GM19468 (cell line): Measurements from ENCODE around the gene POU2F2.

Source experiments
- ATAC-seq: cut with Tn5 transposase; IDR thresholded peaks from one replicate; pipeline ENCODE4 v1.9.1; 2021; ENCODE audit warnings: mild to moderate bottlenecking, moderate library complexity, moderate number of reproducible peaks; ENCODE audit not compliant: unreplicated experiment; ENCODE audit errors: extremely low read depth

POU2F2 gene

DNA sequence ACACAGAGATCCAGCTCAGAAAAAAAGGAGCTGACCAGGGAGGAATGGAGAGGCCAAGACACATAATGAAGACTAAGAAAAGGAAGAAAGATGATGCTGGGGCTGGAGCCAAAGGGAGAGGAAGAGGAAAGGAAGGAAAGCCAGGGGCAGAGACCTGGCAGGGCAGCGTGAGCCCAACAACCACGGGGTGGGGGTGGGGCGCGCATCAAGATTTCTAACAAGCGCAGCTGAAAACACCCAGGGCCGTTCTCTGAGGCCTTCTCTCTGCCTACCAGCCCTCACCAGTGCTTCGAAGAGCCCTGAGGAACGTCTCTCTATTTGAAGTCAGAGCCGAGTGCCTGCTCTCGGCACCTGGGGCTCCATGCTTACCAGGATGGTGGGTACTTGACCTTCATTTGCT is 23.6 kb upstream of the POU2F2 start:
- ATAC-seq, result no peak

DNA sequence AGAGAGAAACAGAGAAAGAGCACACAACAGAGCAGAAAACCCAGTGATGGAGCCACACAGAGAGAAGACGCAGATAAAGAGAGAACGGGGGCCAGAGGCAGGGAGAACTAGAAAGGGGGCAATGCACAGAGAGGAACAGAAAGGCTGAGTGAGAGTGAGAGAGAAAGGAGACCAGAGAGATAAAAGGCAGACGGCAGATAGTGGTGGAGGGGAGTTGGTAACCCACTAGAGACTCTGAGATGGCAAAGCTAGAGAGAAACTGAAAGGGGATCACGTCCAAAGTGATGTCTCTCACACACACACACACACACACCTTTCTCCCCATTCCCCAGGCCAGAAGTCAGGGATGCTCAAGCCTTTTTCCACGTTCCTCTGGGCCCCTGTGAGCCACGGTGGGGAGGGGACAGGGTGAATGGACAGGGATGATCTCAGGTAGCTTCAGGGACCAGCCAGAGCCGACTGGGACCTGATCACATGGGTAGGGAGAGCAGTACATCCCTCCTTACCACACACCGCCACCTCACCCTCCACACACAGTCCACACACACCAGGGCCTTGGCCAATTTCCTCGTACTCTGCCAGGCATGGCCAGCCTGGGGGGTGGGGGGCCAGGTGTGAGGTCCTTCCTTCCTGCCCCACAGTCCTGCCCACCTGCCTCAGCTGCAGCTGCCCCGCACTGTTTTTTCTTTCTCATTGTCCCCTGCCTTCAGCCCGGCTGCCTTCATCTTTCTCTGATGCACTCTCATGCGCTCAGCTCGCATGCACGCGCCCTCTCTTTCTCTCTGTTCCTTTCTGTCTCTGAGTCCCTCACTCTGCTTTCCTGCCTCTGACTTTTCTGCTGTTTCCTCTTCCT is 22.5 kb upstream of the POU2F2 start:
- no peak for ATAC-seq

DNA sequence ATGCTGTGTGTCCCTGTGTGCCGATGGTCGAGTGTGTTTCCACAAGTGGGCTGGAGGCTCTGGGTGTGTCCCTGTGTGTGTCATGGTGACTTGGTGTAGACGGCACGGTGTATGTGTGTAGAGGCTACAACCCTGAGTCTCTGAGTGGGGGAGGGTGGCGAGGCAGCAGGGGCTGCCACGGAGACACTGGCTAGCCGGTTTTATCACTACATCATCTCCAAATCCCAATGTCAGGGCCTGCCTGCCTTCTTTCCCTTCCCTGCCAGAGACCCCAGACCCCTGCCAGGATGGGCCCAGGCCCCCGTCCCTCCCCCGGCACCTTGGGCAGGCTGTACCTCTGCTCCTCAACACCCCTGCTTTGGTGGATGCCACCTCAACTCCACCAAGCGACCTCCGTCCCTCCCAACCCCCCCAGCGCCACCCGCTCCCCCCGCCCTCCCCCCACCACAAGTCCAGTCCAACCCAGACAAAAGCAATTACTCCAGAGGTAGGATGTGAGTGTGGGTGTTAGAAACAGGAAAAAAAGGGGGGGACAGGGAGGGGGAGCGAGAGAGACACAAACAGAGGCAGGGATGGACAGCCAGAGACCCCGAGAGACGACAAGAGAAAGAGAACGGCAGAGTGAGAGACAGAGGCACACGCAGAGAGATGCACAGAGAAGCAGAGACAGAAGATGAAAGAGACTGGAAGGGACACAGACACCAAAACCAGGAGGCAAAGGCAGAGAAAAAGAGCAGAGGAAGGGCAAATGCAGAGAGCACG is 21.6 kb upstream of the POU2F2 start:
- no peak for ATAC-seq

DNA sequence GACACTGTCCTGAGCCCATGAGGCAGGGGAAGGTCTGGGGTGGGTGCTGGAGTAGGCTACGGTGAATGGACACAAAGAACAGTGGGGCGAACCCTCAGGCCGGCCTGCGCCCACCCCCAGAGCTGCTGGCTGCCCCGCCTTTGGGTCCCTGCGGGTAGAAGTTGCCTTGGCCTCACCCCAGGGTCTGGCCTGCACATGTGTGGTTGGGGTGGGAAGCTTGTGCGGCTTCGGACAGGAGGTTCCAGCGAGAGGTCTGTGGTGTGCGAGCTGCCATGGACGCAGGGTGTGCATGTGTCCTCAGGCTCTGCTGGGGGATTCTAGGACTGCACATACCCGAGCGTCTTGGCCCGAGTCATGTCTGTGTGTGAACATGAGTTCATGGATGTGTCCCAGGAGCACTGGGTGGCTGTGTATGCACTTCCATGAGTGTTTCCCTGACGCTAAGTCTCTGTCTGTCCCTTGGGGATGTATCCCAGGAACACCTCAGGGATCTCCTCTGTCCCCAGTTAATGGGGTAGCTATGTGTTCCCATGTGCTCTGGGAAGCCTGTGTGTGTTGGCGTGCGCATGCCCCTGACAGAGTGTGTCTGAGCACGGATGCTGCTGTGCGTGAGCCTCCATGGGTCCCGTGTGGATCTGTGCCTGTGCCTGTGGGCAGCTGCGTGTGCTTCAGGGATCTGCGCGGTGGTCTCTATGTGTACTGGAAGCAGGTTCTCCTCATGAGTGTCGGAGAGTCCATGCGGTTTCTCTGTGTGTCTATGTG is 20.8 kb upstream of the POU2F2 start:
- no peak for ATAC-seq

DNA sequence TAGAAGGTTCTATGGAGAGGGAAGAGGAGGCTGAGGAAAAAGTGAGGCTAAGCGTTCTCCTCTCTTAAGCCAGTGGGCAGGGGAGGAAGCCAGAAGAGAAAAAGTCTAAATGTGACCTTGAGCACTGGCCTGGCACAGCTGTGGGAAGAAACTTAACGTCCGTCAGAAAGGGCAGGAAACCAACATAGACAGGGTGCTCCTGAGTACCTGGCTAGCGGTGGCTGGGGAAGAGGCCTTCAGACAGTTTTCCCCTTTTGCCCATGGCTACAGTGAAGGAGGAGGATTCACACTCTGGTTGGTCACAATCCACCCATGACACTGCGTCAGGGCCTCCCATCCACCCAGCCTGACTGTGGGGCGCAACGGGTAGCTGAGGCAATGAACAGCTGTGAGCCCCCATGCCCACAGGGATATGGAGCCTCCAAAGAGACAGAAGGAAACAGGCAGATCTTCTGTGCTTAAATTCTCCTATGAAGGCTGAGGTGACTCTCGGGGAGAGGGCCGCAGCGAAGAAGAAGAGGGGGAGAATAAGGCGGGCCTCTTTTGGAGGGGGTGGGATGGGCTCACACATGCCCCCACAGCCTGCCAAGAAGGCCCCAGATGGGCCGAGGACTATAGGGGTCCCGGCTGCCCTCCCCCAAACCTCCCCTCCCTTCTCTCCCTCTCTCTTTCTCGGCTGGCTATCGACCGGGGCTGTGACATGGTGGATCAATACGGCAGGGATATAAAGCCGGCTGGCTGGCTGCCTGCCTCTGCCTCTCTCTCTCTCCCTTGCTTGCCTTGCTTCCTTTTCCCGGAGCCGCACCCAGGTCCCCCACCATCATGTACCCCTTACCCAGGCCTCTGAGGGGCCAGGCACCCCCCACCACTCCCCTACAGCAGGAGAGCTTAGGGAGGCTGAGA is 19.8 kb upstream of the POU2F2 start:
- no peak for ATAC-seq

DNA sequence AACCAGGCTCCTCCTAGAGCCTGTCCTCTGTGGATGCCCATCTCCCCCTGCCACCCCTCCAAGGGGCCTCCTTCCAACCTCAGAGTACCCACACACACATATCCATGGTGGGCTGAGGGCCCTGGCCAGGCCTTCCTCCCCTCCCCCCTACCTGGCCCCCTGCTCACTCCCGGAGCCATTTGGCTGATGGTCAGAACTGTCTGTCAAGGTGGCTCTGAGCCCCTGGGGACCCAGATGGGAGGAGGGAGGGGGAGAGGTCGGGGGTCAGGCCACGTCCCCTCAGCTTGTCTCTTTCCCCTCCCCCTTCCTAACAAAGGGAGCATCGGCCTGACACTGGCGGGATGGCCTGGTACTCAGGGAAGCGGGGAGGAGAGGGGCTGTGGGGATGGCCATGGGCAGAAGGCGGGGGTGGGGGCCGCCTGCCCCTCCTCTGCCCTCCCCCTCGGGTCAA is 18.7 kb upstream of the POU2F2 start:
- ATAC-seq, result no peak

DNA sequence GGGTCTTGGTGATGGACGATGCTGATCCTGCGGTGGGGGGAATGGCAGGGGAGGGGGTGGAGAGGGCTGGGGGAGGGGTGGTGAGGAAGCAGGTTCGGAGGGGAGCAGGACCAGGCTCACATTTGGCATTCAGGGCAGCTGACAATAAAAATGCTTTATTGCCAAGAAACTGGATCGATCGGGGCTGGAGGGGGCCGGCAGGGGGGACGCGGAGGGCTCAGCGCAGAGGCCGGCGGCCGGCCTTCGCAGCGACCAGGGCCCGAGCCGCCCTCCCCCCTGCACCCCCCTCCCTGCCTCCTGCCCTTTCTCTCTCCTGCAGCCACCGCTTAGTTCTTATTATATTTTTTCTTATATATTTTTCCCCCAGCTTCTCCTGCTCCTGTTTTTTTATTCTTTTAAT is 18.1 kb upstream of the POU2F2 start:
- no peak for ATAC-seq

DNA sequence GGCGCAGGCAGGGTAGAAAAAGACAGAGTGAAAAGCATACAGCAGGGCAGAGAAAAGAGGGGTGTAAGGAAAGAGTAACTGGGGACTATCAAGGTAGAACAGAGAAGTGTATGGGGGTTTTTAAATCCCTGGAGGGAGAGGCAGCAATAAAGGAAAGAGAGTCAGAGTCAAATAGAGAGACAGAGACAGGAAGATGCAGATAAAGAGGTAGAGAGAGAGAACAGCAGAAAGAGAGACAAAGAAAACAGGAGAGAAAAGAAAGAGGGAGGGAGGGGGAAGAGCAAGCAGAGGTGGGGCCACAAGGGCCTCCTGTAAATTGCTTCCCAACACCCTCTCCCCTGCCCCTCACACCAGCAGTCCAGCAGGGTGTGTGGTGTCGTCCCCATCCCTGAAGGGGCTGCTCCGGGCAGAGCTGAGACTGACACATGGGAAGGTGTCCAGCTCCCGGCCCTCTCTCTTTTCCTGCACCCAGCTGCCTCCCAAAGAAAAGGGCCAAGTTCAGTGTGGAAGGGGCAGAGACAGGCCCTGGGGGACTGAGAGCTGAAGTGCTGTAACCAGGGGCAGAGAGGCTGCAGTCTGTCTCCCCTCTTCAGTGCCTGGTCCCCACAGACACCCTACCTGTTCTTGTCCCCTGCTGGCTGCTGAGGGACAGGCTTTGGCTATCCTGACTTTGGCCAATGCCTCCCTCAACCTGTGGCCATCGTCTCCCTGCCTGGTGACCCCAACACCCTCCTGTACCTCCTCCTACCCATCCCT is 17.4 kb upstream of the POU2F2 start:
- ATAC-seq, result no peak

DNA sequence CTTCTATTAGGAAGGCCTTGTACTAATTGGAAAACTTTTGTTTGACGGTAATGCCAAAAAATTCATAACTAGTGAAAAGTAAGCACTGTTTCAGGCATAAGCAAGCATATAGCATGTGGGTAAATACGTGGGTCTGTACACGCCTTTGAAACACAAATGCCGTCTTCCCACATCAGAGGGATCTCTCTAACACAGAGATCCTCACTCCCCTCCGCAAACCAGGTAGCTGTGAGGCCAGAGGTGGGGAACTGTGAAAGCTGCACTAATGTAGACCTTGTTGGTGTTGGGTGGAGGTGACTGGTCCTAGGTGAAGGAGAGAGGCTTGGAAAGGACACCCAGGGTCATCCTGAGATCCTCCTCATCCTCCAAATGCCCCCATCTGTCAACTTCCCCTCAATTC is 16.0 kb upstream of the POU2F2 start:
- ATAC-seq, result no peak

DNA sequence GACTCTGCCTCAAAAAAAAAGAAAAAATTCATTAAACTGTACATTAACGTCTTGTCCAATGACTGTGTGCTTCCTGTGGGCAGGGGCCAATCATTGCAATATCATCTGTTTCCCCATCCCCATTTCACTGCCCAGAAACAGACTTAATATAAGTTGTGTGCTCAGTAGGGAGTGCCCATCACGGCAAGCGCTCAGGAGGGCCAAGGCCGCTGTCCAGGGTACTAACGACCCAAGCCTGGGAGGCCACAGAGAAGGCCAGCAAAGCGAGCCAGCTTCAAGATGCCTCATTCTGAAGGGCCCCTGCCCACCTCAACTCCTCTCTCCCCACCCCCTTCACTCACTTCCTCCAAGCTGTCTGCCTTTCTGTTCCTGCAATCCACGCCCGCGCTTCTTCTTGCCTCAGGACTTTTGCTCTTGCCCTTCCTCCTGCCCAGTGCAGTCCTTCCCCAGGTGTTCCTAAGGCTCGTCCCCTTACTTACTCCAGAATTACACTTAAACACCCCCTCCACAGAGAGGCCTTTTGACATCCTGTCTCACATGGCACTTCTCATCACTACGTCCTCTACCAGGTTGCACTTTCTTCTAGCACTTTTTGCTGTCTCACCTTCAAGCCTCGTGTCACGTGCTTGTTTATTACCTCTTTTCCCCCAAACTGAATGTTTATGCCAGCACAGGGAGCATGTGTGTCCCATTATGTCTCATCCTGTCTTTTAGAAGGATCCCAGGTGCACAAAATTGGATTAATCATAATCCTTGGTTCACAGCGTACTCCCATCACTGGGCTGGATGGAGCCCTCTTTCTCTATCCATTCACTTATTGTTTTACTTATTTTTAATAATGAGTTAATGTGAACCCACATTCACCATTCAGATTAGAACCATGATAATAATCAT is 11.3 kb upstream of the POU2F2 start:
- no peak for ATAC-seq

DNA sequence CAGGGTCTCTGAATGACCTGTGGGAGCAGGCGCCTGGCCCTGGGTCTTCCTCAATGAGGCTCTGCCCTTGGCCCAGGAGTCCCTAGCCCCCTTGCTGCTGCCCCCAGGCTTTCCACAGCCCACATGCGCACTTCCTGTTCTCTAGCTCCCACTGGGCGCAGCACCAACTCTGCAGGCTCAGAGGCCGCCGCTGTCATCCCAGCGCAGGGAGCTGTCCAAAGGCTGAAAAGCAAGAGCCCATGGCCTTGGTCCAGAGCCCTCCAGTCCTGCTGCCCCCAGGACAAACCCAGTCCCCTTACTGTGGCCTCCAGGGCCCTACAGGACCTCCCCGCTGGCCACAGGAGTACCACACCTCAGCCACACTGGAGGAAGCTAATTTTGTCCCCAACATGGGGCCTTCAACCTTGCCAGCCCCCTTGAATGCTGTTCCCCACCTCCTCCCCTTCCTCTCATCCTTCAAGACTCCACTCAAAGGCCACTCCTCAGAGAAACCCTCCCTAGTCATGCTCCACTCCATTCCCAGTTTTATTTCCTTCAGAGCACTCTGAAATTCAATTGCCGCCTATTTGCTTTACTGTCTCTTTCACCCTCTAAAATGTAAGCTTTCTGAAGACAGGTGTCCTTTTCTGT is 8.0 kb upstream of the POU2F2 start:
- ATAC-seq, result no peak

DNA sequence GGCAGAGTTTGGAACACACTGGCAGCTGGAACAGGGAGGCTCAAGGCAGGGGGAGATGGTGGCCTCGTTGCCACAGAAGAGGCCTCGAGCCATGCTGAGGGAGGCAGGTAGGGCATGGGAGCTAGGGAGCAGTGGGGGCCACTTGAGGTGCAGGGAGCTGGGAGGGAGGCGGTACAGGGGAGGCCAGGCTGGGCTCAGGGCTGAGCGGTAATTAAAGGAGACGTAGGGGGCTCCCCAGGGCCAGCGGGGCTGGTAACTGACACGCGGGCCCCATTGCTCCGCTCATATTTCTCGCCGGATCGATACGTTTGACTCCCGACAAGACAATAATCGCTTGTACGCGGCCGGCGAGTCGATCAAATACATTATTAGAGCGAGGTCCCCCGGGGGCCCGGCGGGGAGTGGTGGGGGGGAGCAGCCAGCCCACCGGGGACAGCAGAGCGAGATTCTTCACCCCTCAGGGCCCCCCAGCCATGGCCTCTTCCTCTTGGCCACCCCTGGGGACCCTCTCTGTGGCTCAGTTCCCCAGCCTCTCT is 2.4 kb upstream of the POU2F2 start:
- no peak for ATAC-seq

DNA sequence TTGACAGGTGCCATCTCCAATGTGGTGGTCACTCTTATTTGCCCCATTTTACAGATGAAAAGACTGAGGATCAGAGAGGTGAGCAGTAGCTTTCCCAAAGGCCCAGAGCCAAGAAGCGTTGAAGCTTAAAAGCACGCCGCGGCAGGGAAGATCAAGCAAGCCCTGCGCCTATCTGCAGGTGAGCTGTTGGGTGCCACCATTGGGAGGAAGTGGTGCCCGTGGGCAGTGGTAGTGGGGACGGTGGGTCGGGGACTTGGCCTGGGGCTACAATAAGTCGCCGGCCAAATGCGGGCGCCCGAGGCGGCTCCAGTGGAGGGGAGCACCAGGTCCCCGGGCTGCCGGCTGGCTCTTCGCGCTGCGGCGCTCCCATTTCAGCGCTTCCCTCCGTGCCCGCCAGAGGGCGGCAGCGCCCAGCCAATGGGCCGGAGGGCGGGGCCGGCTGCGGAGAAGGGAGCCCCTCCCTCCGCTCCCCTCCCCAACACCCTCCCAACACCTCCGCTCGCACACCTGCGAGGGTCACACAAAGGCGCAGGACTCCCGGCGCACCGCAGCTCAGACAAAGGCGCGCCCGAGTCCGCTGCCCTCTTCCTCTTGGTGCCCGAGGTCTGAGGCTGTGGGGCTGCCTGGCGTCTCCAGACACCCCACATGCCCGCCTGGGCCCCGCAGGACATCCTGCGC is 744 bp upstream of the POU2F2 start:
- ATAC-seq, result no peak

DNA sequence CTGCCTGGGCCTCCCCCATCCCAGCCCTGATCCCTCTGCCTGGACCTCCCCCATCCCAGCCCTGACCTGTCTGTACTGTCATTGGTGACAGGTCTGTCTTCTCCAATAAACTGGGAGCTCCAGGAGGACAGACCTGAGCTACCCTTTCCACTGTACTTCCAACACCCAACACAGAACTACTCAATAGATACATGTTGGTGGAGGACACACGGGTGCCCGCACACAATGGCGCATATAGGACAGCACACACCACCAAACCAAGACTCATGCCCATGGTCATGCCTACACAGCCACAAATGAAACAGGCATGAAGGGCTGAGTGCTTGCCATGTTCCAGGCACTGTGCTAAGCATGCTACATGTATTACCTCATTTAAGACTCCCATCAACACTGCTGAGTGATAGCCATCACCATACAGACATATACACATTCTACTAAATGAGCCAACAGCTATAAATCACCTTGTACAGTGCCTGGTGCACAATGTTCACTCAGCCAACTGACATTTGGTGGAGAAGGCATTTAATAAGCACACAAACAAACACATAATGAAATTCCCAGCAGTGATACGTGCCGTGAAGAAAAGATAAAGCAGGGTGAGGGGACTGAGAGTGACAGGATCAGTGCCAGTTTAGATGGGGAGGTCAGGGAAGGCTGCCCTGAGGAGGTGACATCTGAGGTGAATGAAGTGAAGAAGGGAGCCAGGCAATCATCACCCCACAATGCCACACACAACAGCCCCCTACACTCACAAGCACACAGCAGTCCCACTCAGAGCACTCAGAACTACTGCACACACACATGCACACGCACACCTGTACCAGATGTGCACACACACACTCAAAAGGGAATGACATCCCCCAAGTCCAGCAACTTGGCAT is 857 bp downstream of the POU2F2 start:
- no peak for ATAC-seq

DNA sequence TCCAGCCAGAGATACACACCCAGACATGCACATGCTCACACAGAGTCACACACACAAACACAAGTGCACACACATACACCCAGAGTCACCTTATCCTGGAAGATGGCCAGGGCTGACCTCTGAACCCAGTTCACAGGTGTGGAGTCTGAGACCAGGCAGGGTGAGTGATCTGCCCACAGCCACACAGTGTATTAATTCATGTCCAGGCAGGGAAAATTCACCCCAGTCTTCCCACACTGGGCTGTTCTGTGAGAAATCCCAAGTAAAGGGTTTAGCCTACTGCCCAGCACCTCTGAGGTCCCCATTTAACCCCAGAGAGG is 2.0 kb downstream of the POU2F2 start:
- ATAC-seq, result no peak
